Left cardiac atrium (tissue), 4 donors: ENCODE measurements around the gene MRTFB. TPM values are rescaled to one million over a fixed set of nuclear protein-coding genes. Genes with fewer than 3 reads are reported as not detected.
A peak's percentile ranks its signal among the peaks of the same experiment; 100 is the strongest.

Experiments used
- ATAC-seq, 2 donors: fragments of 200-7000 bp; cut with Tn5 transposase; one replicate each; pipeline ENCODE4 v1.9.1; 2020; ENCODE audit warnings: mild to moderate bottlenecking in 2 of 2, moderate library complexity in 2 of 2
- DNase-seq: peaks from one replicate; pipeline ENCODE4 v3.0.0-alpha.2; 2020
- intact Hi-C, 2 donors: fragments of 100-400 bp; cut with DNase I; formaldehyde crosslinking; loops; one replicate each; pipeline versions ENCODE4 v1.14.1 to v1.15.1; 2022 to 2023
- total RNA-seq, 2 donors: library from RNA; stranded (reverse); fragmentation: NEBNext Ultra II Directional; extraction: Animal tissue kit (Norgen Biotek cat#: 25700); gene quantifications; one replicate each; pipeline ENCODE4 v1.2.1, GENCODE V29; 2021
- donor health status: DM: no; HTN: yes; CAD: no.
- donor health status: DM: no; HTN: yes; CAD: no; lungs with severe emphysema.
- donor health status: DM: yes; HTN: yes; CAD: no.
- donor health status: Dilated cardiomyopathy.

MRTFB gene
- total RNA-seq, 2 donors from 2014 or later = 34.7 to 36.8 TPM

GRCh38 chr16:14242769-14243168, 171.7 kb downstream of the MRTFB start:
- intact Hi-C loops = loop anchor here in 1 of 2 donors (10.0 kb wide), 1 partner anchor 318 kb away; the partner anchor contains the start of gene ERCC4
- ATAC-seq (no peak), DNase-seq (no peak)

GRCh38 chr16:14244196-14245010, 173.3 kb downstream of the MRTFB start:
- ATAC-seq = no peak
- DNase-seq = no peak
- intact Hi-C loops = loop anchor here (5.0 to 10.0 kb wide), 2 partner anchors 320 to 322 kb away; partner anchors contain the start of gene ERCC4 (in 2 of the 2)

- no peak for ATAC-seq
- intact Hi-C loops = loop anchor here (2.0 to 10.0 kb wide), 3 partner anchors 280 to 326 kb away; partner anchors contain the start of gene ERCC4 (in 2 of the 2)
- DNase-seq = no peak
These were observed 177.7 kb downstream of the MRTFB start for GRCh38 chr16:14248791-14249190.

- DNase-seq (no peak), ATAC-seq (no peak)
- intact Hi-C loops = loop anchor here (2.0 to 10.0 kb wide), 3 partner anchors 279 to 327 kb away; partner anchors contain the start of gene ERCC4 (in 2 of the 2)
These were observed 178.3 kb downstream of the MRTFB start for GRCh38 chr16:14249291-14250032.

- intact Hi-C loops = no loop called here
These were observed 180.3 kb downstream of the MRTFB start for GRCh38 chr16:14251419-14251818.

GRCh38 chr16:14252860-14253259, 181.7 kb downstream of the MRTFB start:
- intact Hi-C loops = no loop called here
- DNase-seq (no peak), ATAC-seq (no peak)

More at GRCh38 chr16:14251419-14251818, 180.3 kb downstream of the MRTFB start:
- ATAC-seq (no peak), DNase-seq (no peak)

- ATAC-seq (no peak), DNase-seq (no peak)
- intact Hi-C loops = no loop called here
These were observed 191.9 kb downstream of the MRTFB start for GRCh38 chr16:14263011-14263410.

GRCh38 chr16:14263769-14264168, 192.7 kb downstream of the MRTFB start:
- ATAC-seq (no peak), DNase-seq (no peak)
- intact Hi-C loops = no loop called here

GRCh38 chr16:14264327-14264943, 193.3 kb downstream of the MRTFB start:
- intact Hi-C loops = no loop called here
- ATAC-seq (no peak), DNase-seq (no peak)

GRCh38 chr16:14268073-14268472, 197.0 kb downstream of the MRTFB start:
- intact Hi-C loops = no loop called here
- ATAC-seq = no peak
- DNase-seq = no peak

- intact Hi-C loops = no loop called here
- DNase-seq (no peak), ATAC-seq (no peak)
These were observed 204.8 kb downstream of the MRTFB start for GRCh38 chr16:14275934-14276333.

GRCh38 chr16:14278749-14279148, 207.6 kb downstream of the MRTFB start:
- intact Hi-C loops = no loop called here
- no peak for DNase-seq
- ATAC-seq = no peak

GRCh38 chr16:14280541-14280940, 209.4 kb downstream of the MRTFB start:
- DNase-seq (no peak), ATAC-seq (no peak)
- intact Hi-C loops = no loop called here

- no peak for ATAC-seq
- intact Hi-C loops = no loop called here
- no peak for DNase-seq
These were observed 212.7 kb downstream of the MRTFB start for GRCh38 chr16:14283786-14284185.

- no peak for ATAC-seq
- intact Hi-C loops = no loop called here
- DNase-seq = no peak
These were observed 213.3 kb downstream of the MRTFB start for GRCh38 chr16:14284371-14284770.

GRCh38 chr16:14284930-14285512, 213.9 kb downstream of the MRTFB start:
- DNase-seq = no peak
- intact Hi-C loops = loop anchor here in 1 of 2 donors (5.0 kb wide), 1 partner anchor 363 kb away; the partner anchor contains the start of gene ERCC4
- ATAC-seq = peak; percentile 69 to 70

- intact Hi-C loops = loop anchor here in 1 of 2 donors (5.0 kb wide), 1 partner anchor 363 kb away; the partner anchor contains the start of gene ERCC4
- DNase-seq = peak; percentile 93
- peak; percentile 94 to 95 for ATAC-seq
These were observed 214.6 kb downstream of the MRTFB start for GRCh38 chr16:14285513-14286367.
